ENCODE data around the gene WDR5B.

WDR5B gene

GRCh38 chr3:122409446-122409845 lies 6.4 kb downstream of the WDR5B start:
- no peak for DNase-seq

DNA sequence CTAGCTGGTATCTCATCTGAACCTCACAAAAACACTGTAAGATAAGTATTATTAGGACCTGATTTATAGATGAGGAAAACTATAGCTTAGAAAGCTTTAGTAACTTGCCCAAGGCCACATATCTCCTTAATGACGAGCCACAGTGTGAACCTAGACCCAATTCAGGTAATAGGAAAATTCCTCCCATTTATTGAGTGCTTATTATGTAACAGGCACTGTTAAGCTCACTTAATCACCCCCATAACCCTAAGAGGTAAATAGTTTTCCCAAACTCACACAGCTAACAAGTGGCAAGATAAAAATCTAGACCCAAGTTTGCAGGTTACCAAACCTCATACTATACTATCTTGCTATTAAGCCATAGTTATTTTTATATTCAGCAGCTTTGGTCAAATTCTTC lies 7.9 kb downstream of the WDR5B start:
- no peak for DNase-seq

DNA sequence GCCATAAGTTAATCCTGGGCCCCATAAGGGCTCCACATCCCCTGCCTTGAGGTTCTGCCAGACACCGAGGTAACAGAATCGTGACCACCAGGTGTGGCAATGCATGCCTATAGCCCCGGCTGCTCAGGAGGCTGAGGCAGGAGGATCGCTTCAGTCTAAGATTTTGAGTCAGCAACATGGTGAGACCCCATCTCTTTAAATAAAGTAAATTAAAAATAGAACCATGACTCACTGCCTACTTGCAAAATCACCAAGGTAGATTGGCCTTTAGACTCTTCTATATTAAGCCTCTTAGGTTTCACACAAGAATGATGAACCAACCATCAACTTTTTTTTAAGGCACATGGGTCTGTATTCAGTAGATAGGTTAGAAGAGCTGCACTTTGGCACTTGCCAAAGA lies 9.7 kb downstream of the WDR5B start:
- DNase-seq: no peak

- no peak for DNase-seq
These were observed 10.8 kb downstream of the WDR5B start for GRCh38 chr3:122405015-122405414.

DNA sequence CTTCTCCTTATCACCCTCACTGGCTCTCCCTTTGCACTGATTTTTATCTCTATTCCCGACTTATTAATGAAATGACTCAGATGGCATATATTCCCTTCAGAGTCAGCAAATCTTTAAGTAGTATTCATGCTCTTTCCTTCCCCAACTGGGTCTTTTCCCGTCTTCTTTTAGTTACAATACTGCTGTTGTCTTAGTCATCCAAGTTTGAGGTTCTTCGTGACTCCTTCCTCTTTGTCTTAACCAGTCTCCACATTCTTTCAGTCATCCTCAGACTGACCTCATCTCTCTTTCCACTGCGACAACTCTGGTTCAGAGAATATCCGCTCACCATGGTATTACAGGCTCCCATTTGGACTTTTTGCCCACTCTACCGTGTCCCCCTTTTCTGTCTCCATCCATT lies 12.4 kb downstream of the WDR5B start:
- no peak for DNase-seq

GRCh38 chr3:122398920-122399319 lies 16.9 kb downstream of the WDR5B start:
- DNase-seq: no peak

DNA sequence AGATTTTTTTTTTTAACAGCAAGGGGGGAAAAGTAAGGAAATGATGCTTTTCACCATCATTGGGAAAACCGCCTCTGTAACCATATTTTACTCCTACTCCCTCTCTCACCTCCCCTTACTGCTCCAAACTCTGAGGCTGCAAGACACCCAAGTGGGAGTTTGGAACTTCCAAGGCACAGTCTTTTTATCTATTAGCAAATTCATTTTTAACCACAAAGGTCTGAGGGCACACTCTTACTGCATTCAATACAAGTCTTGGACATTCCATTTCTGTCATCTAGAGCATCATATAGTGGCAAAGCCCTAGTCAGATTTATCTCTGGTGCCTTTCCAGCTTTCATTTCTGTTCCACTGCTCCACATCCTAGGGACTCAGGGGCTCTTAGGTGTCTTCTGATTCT lies 18.7 kb downstream of the WDR5B start:
- DNase-seq: no peak

DNA sequence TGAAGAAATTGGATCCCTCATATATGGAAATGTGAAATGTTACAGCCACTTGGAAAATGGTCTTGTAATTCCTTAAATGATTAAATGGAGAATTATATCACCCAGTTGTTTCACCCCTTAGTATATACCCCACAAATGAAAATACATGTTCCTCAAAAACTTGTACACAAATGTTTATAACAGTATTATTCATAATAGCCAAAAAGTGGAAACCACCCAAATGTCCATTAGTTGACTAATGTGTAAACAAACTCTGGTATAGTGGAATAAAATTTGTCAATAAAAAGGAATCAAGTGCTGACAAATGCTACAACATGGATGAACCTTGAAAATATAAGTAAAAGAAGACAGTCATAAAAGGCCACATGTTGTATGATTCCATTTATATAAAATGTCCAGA lies 19.4 kb downstream of the WDR5B start:
- DNase-seq: no peak

GRCh38 chr3:122395582-122395981 lies 20.3 kb downstream of the WDR5B start:
- DNase-seq: no peak

DNA sequence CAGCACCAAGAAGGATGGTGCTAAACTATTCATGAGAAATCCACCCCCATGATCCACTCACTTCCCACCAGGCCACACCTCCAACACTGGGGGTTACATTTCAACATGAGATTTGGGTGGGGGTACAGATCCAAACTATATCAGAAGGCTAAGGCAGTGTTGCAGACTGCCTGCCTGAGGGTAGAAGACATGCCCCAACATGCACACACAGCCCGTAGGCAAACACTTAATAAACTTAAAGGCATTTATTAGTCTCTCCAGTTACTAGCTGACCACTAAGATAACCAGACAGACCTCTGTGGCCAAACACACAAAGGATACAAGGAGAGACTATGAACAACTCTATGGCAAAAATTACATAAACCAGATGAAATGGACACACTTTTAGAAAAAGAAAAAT lies 21.7 kb downstream of the WDR5B start:
- no peak for DNase-seq

GRCh38 chr3:122392868-122393844 lies 22.7 kb downstream of the WDR5B start:
- peak in 2 of 56 donors; percentile 2 to 32 for DNase-seq

- no peak for DNase-seq
These were observed 24.0 kb downstream of the WDR5B start for GRCh38 chr3:122391681-122392446.

DNA sequence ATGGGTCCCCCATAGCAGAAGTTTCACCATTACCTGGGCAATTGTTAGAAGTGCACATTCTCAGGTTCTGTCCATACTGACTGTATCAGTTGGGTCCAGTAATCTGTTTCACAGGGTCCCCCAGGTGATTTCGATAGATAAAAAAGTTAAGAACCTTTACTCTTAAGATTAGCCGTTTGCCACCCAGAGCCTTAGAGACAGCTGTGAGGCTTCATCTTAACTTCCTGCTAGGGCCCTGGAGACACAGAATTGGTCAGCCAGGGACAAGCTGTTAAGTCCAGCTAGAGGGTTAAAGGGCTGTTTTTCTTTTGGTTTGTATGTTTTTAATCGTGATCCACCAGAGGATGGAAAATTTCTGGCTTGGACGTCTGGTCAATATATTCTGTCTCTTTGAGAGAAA lies 25.2 kb downstream of the WDR5B start:
- DNase-seq: no peak

DNA sequence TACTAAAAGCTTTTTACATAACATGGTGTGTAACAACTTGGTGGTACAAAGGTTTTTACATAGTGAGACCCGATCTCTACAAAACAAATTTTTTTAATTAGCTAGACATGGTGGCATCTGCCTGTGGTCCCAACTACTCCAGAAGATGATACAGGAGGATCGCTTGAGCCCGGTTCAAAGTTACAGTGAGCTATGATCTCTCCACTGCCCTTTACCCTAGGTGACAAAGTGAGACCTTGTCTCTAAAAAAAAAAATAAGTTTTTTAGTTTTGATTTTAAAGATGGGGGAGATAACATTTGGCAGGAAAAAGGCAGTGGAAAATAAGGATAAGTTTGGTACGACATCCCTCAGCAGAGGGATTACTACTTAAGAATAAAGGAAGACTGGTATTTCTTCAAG lies 26.0 kb downstream of the WDR5B start:
- no peak for DNase-seq

DNA sequence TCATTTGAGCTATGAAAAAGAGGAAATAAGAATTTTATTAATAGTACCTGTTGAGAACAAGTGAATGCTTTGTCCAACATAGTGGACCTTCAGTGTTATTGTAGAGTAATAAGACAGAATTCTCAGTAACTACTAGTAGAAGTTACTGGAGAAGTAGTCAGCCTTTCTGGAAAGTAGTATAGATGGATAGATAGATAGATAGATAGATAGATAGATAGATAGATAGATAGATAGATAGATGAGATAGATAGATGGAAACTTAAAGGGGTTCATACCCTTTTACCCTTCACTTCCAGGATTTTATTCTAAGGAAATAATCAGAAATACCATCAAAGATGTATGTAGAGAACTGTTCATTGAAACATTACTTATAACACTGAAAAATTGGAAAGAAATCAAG lies 26.7 kb downstream of the WDR5B start:
- DNase-seq: no peak

GRCh38 chr3:122387709-122388108 lies 28.2 kb downstream of the WDR5B start:
- DNase-seq: no peak

GRCh38 chr3:122383771-122384697 lies 31.8 kb downstream of the WDR5B start, which contains the start of gene FAM162A:
Gene FAM162A (plus strand): TSS chr3:122384182. CDS start chr3:122384266, 84 bp downstream.
- peak; percentile 49 to 97 (median 88) for DNase-seq

- peak; percentile 17 to 88 (median 72) for DNase-seq
These were observed 32.8 kb downstream of the WDR5B start, which contains the start of gene MIX23 for GRCh38 chr3:122382888-122383666. Gene MIX23 (minus strand): TSS chr3:122383231. CDS start chr3:122383224, 7 bp downstream.

DNA sequence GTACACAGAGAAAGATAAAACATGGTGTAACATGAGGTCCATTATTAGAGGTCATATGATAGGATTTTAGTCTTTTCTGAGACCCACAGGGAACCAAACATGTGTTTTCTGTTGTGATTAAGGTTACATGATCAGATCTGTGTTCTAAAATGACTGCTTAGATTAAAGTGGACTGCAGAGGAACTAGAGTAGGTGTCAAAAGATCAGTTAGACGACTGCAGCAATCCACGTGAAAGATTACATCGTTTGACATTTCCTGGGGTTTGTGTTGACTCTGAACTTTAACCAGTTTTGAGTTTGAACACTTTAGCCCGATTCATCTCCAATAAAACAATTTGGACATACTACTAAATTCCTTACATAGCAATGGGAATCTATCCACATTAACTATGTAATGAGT lies 37.9 kb downstream of the WDR5B start:
- no peak for DNase-seq

GRCh38 chr3:122374034-122374433 lies 41.8 kb downstream of the WDR5B start:
- DNase-seq: no peak
